A549 (cell line): ENCODE data around the gene CCSER1.

ENCODE experiments used
- CBX8 ChIP-seq: fragments of 200-600 bp; sonication (generic); IDR thresholded peaks from 2 replicates; pipeline ENCODE4 v1.6.1; 2016
- CEBPB ChIP-seq, 2 experiments: fragments of >200 bp in 1 of 2; sonication (Bioruptor Twin) in 1 of 2; formaldehyde crosslinking in 1 of 2; IDR thresholded peaks; 2 replicates each; pipeline ENCODE4 v1.6.1; 2012 to 2016
- CTCF ChIP-seq: fragments of >200 bp; sonication (Bioruptor Twin); formaldehyde crosslinking; IDR thresholded peaks from 3 replicates; pipeline ENCODE4 v1.5.1; 2016
- ESRRA ChIP-seq: fragments of 150-350 bp; IDR thresholded peaks from 2 replicates; pipeline ENCODE4 v1.6.1; 2014; ENCODE audit warnings: mild to moderate bottlenecking, low read length, borderline replicate concordance
- KDM1A ChIP-seq: fragments of 200-600 bp; sonication (generic); IDR thresholded peaks from 2 replicates; pipeline ENCODE4 v1.6.1; 2016; ENCODE audit warnings: low read depth, mild to moderate bottlenecking
- MAFK ChIP-seq: fragments of 450-650 bp; IDR thresholded peaks from 2 replicates; pipeline ENCODE4 v1.6.1; 2014; ENCODE audit not compliant: partially characterized antibody
- PBX3 ChIP-seq: IDR thresholded peaks from 2 replicates; pipeline ENCODE4 v1.6.1; 2012
- POLR2A ChIP-seq: IDR thresholded peaks from 2 replicates; pipeline ENCODE4 v1.6.1; 2012; ENCODE audit warnings: mild to moderate bottlenecking, low read length
- RAD21 ChIP-seq, 2 experiments: fragments of >200 bp in 1 of 2; sonication (Bioruptor Twin) in 1 of 2; formaldehyde crosslinking in 1 of 2; IDR thresholded peaks in 1 of 2; conservative IDR thresholded peaks in 1 of 2; 2 replicates in 1 of 2; 3 replicates in 1 of 2; pipeline ENCODE4 v1.6.1; 2012 to 2018; ENCODE audit warnings: inconsistent platforms in 1 of 2
- REST ChIP-seq: fragments of 200-600 bp; sonication (generic); IDR thresholded peaks from 2 replicates; pipeline ENCODE4 v1.6.1; 2016; ENCODE audit warnings: antibody characterized with exemption, mild to moderate bottlenecking, moderate library complexity
- RFX5 ChIP-seq: fragments of 450-650 bp; IDR thresholded peaks from 2 replicates; pipeline ENCODE4 v1.7.1; 2014; ENCODE audit warnings: antibody characterized with exemption, mild to moderate bottlenecking, moderate library complexity
- SREBF2 ChIP-seq: fragments of 450-650 bp; IDR thresholded peaks from 2 replicates; pipeline ENCODE4 v1.6.1; 2014; ENCODE audit warnings: mild to moderate bottlenecking, moderate library complexity
- TP53 ChIP-seq: fragments of 250-450 bp; sonication (Bioruptor Pico); IDR thresholded peaks from 2 replicates; pipeline ENCODE4 v1.5.0; 2021; ENCODE audit warnings: mild to moderate bottlenecking, moderate library complexity
- ZNF302 ChIP-seq: fragments of 250-450 bp; sonication (Bioruptor Pico); IDR thresholded peaks from 2 replicates; pipeline ENCODE4 v1.9.0; 2021; ENCODE audit warnings: inconsistent platforms, mild to moderate bottlenecking, moderate library complexity

- TF ChIP-seq CTCF (no peak), RAD21 (conservative IDR thresholded peaks at IDR 0.05 in 1 of 2, IDR thresholded peaks at IDR 0.05 in 1 of 2) (no peak), ZNF302 (CRISPR knock-in tag) (no peak), MAFK (no peak), RFX5 (no peak), TP53 (no peak), CEBPB (IDR thresholded peaks at IDR 0.05) (no peak), PBX3 (no peak), REST (no peak), KDM1A (no peak), CBX8 (no peak), SREBF2 (no peak), POLR2A (no peak), ESRRA (no peak)
Measured at GRCh38 chr4:91373546-91373945, 1246.4 kb downstream of the CCSER1 start.
